ENCODE measurements around the gene ADRA2B.

ADRA2B gene

GRCh38 chr2:96107708-96108065 is 8.7 kb downstream of the ADRA2B start:
- in situ Hi-C loops (cut with HindIII; ENCODE audit: low sequenced_read_pairs): no loop called here

GRCh38 chr2:96106991-96107707 is 9.2 kb downstream of the ADRA2B start:
- in situ Hi-C loops (cut with HindIII; ENCODE audit: low sequenced_read_pairs): no loop called here

GRCh38 chr2:96105994-96106715 is 10.2 kb downstream of the ADRA2B start:
- in situ Hi-C loops (cut with HindIII; ENCODE audit: low sequenced_read_pairs): no loop called here

GRCh38 chr2:96105152-96105915 is 11.0 kb downstream of the ADRA2B start:
- in situ Hi-C loops (cut with HindIII; ENCODE audit: low sequenced_read_pairs): no loop called here

- in situ Hi-C loops (cut with HindIII; ENCODE audit: low sequenced_read_pairs): no loop called here
Observed at GRCh38 chr2:96104487-96104861, 11.9 kb downstream of the ADRA2B start.

- in situ Hi-C loops (cut with HindIII; ENCODE audit: low sequenced_read_pairs): no loop called here
Observed at GRCh38 chr2:96103761-96104486, 12.4 kb downstream of the ADRA2B start.

GRCh38 chr2:96103187-96103601 is 13.2 kb downstream of the ADRA2B start:
- in situ Hi-C loops (cut with HindIII; ENCODE audit: low sequenced_read_pairs): no loop called here

- in situ Hi-C loops (cut with HindIII; ENCODE audit: low sequenced_read_pairs): no loop called here
Observed at GRCh38 chr2:96102596-96103186, 13.7 kb downstream of the ADRA2B start.

GRCh38 chr2:96100893-96101304 is 15.5 kb downstream of the ADRA2B start:
- in situ Hi-C loops (cut with HindIII; ENCODE audit: low sequenced_read_pairs): no loop called here

GRCh38 chr2:96099861-96100798 is 16.2 kb downstream of the ADRA2B start:
- in situ Hi-C loops (cut with HindIII; ENCODE audit: low sequenced_read_pairs): no loop called here

- in situ Hi-C loops (cut with HindIII; ENCODE audit: low sequenced_read_pairs): no loop called here
Observed at GRCh38 chr2:96098900-96099590, 17.3 kb downstream of the ADRA2B start.

- in situ Hi-C loops (cut with HindIII; ENCODE audit: low sequenced_read_pairs): no loop called here
Observed at GRCh38 chr2:96097951-96098823, 18.2 kb downstream of the ADRA2B start.

GRCh38 chr2:96097441-96097840 is 18.9 kb downstream of the ADRA2B start:
- in situ Hi-C loops (cut with HindIII; ENCODE audit: low sequenced_read_pairs): no loop called here

- in situ Hi-C loops (cut with HindIII; ENCODE audit: low sequenced_read_pairs): no loop called here
Observed at GRCh38 chr2:96095116-96095636, 21.2 kb downstream of the ADRA2B start.

- in situ Hi-C loops (cut with HindIII; ENCODE audit: low sequenced_read_pairs): no loop called here
Observed at GRCh38 chr2:96093528-96093927, 22.8 kb downstream of the ADRA2B start.

- in situ Hi-C loops (cut with HindIII; ENCODE audit: low sequenced_read_pairs): no loop called here
Observed at GRCh38 chr2:96092951-96093350, 23.4 kb downstream of the ADRA2B start.

- in situ Hi-C loops (cut with HindIII; ENCODE audit: low sequenced_read_pairs): no loop called here
Observed at GRCh38 chr2:96092573-96092877, 23.8 kb downstream of the ADRA2B start.
